HL-60 (cell line): ENCODE measurements around the gene TNNC1.

Experiments used
- POLR2AphosphoS5 ChIP-seq: IDR thresholded peaks from 2 replicates; pipeline ENCODE4 v1.6.1; 2012; ENCODE audit warnings: low read depth
- TF ChIP-seq, protein P1 (sequence below): IDR thresholded peaks from one replicate; pipeline ENCODE4 v1.5.1; 2011; ENCODE audit warnings: low read length, control low read depth, inconsistent platforms; ENCODE audit not compliant: insufficient read depth
- TF ChIP-seq, protein P2 (sequence below): IDR thresholded peaks from 2 replicates; pipeline ENCODE4 v1.6.1; 2012; ENCODE audit warnings: low read depth; ENCODE audit not compliant: insufficient replicate concordance

DNA sequence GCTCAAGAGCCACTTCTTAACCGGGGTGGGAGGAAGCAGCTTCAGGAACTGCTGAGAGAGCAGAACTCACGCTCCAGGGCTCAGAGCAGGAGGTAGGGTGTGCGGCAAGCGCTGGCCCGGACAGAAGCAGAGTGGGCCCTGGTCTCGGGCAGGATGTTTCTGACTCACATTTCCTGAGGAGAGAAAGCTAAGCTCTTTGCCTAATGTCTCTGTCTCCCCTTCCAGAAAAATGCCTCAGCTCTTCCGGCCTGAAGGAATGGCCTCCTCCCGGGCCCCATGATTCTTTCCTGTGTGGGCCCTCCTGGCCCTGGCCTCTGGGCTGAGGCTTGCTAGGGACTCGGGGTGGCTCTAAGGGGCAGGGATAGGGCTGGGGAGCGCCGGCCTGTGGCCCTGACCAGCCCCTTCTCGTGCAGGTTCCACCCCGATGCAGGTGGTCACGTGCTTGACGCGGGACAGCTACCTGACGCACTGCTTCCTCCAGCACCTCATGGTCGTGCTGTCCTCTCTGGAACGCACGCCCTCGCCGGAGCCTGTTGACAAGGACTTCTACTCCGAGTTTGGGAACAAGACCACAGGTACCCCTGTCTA is 37.2 kb upstream of the TNNC1 start:
- TF ChIP-seq, protein P1, sequence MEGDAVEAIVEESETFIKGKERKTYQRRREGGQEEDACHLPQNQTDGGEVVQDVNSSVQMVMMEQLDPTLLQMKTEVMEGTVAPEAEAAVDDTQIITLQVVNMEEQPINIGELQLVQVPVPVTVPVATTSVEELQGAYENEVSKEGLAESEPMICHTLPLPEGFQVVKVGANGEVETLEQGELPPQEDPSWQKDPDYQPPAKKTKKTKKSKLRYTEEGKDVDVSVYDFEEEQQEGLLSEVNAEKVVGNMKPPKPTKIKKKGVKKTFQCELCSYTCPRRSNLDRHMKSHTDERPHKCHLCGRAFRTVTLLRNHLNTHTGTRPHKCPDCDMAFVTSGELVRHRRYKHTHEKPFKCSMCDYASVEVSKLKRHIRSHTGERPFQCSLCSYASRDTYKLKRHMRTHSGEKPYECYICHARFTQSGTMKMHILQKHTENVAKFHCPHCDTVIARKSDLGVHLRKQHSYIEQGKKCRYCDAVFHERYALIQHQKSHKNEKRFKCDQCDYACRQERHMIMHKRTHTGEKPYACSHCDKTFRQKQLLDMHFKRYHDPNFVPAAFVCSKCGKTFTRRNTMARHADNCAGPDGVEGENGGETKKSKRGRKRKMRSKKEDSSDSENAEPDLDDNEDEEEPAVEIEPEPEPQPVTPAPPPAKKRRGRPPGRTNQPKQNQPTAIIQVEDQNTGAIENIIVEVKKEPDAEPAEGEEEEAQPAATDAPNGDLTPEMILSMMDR, result no peak
- no peak for TF ChIP-seq POLR2AphosphoS5
- TF ChIP-seq, protein P2, sequence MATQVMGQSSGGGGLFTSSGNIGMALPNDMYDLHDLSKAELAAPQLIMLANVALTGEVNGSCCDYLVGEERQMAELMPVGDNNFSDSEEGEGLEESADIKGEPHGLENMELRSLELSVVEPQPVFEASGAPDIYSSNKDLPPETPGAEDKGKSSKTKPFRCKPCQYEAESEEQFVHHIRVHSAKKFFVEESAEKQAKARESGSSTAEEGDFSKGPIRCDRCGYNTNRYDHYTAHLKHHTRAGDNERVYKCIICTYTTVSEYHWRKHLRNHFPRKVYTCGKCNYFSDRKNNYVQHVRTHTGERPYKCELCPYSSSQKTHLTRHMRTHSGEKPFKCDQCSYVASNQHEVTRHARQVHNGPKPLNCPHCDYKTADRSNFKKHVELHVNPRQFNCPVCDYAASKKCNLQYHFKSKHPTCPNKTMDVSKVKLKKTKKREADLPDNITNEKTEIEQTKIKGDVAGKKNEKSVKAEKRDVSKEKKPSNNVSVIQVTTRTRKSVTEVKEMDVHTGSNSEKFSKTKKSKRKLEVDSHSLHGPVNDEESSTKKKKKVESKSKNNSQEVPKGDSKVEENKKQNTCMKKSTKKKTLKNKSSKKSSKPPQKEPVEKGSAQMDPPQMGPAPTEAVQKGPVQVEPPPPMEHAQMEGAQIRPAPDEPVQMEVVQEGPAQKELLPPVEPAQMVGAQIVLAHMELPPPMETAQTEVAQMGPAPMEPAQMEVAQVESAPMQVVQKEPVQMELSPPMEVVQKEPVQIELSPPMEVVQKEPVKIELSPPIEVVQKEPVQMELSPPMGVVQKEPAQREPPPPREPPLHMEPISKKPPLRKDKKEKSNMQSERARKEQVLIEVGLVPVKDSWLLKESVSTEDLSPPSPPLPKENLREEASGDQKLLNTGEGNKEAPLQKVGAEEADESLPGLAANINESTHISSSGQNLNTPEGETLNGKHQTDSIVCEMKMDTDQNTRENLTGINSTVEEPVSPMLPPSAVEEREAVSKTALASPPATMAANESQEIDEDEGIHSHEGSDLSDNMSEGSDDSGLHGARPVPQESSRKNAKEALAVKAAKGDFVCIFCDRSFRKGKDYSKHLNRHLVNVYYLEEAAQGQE, result no peak
